HEK293T (cell line): ENCODE data around the gene LRRC51.

Source experiments
- CTCF ChIA-PET: fragments of 350-600 bp; formaldehyde crosslinking; extraction: SDS; loops from one replicate; lab custom pipeline; 2021; ENCODE audit warnings: antibody characterized with exemption, inconsistent platforms; lab: Yijun Ruan, JAX
- POLR2A ChIA-PET: fragments of 350-600 bp; formaldehyde crosslinking; extraction: SDS; loops from one replicate; lab custom pipeline; 2020; ENCODE audit warnings: antibody characterized with exemption, inconsistent platforms; lab: Yijun Ruan, JAX
- DNase-seq: peaks from one replicate; pipeline ENCODE4 v3.0.0; 2012; ENCODE audit warnings: mixed read lengths; ENCODE audit errors: extremely low spot score
- ARNT ChIP-seq: fragments of 450-650 bp; IDR thresholded peaks from 2 replicates; pipeline ENCODE4 v1.6.1; 2017; ENCODE audit warnings: mild to moderate bottlenecking
- BHLHE40 ChIP-seq: fragments of 450-650 bp; IDR thresholded peaks from 2 replicates; pipeline ENCODE4 v1.6.1; 2016; ENCODE audit warnings: mild to moderate bottlenecking, moderate library complexity, borderline replicate concordance
- CTBP1 ChIP-seq: fragments of 450-650 bp; IDR thresholded peaks from 2 replicates; pipeline ENCODE4 v1.6.1; 2016; ENCODE audit warnings: borderline replicate concordance
- ELF4 ChIP-seq: fragments of 450-650 bp; IDR thresholded peaks from 2 replicates; pipeline ENCODE4 v1.6.1; 2017; ENCODE audit warnings: antibody characterized with exemption
- FOXA1 ChIP-seq: fragments of 450-650 bp; IDR thresholded peaks from 2 replicates; pipeline ENCODE4 v1.6.1; 2016; ENCODE audit warnings: mild to moderate bottlenecking
- FOXK2 ChIP-seq: fragments of 450-650 bp; IDR thresholded peaks from 2 replicates; pipeline ENCODE4 v1.6.1; 2016; ENCODE audit warnings: mild to moderate bottlenecking
- FOXM1 ChIP-seq: fragments of 450-650 bp; IDR thresholded peaks from 2 replicates; pipeline ENCODE4 v1.6.1; 2017; ENCODE audit warnings: mild to moderate bottlenecking, borderline replicate concordance
- HDGF ChIP-seq: fragments of 450-650 bp; IDR thresholded peaks from 2 replicates; pipeline ENCODE4 v1.6.1; 2017; ENCODE audit warnings: antibody characterized with exemption, borderline replicate concordance
- L3MBTL2 ChIP-seq: fragments of 450-650 bp; conservative IDR thresholded peaks from 2 replicates; pipeline ENCODE4 v1.6.1; 2016; ENCODE audit warnings: mild to moderate bottlenecking
- LEF1 ChIP-seq: fragments of 450-650 bp; IDR thresholded peaks from 2 replicates; pipeline ENCODE4 v1.6.1; 2017; ENCODE audit warnings: mild to moderate bottlenecking, borderline replicate concordance
- NFRKB ChIP-seq: fragments of 450-650 bp; IDR thresholded peaks from 2 replicates; pipeline ENCODE4 v1.6.1; 2016; ENCODE audit warnings: mild to moderate bottlenecking, moderate library complexity
- PKNOX1 ChIP-seq: fragments of 450-650 bp; IDR thresholded peaks from 2 replicates; pipeline ENCODE4 v1.6.1; 2016
- SP1 ChIP-seq: fragments of 450-650 bp; IDR thresholded peaks from 2 replicates; pipeline ENCODE4 v1.6.1; 2017
- SUZ12 ChIP-seq: fragments of 450-650 bp; IDR thresholded peaks from 2 replicates; pipeline ENCODE4 v1.6.1; 2016; ENCODE audit warnings: mild to moderate bottlenecking
- TARDBP ChIP-seq: fragments of 450-650 bp; IDR thresholded peaks from 2 replicates; pipeline ENCODE4 v1.6.1; 2016
- ZNF384 ChIP-seq: fragments of 450-650 bp; IDR thresholded peaks from 2 replicates; pipeline ENCODE4 v1.6.1; 2016

The LRRC51 gene

GRCh38 chr11:72120930-72121329 is 40.3 kb downstream of the LRRC51 start:
- POLR2A ChIA-PET, result no interaction called here
- TF ChIP-seq CTBP1, result no peak
- TF ChIP-seq BHLHE40, result no peak
- no peak for TF ChIP-seq SP1
- no peak for TF ChIP-seq FOXK2
- TF ChIP-seq HDGF, result no peak
- no peak for TF ChIP-seq ELF4
- no peak for TF ChIP-seq LEF1
- no peak for TF ChIP-seq PKNOX1
- TF ChIP-seq TARDBP, result no peak
- no peak for TF ChIP-seq NFRKB
- TF ChIP-seq FOXA1, result no peak
- no peak for TF ChIP-seq ZNF384
- no peak for TF ChIP-seq FOXM1
- TF ChIP-seq L3MBTL2, result no peak
- no peak for TF ChIP-seq SUZ12
- TF ChIP-seq ARNT, result no peak
- DNase-seq, result no peak
- CTCF ChIA-PET, result no interaction called here

- DNase-seq, result no peak
- TF ChIP-seq L3MBTL2 (no peak), ZNF384 (no peak), PKNOX1 (no peak), FOXK2 (no peak), BHLHE40 (no peak), ARNT (no peak), CTBP1 (no peak), SUZ12 (no peak), FOXA1 (no peak), ELF4 (no peak), TARDBP (no peak), SP1 (no peak), NFRKB (no peak), HDGF (no peak), LEF1 (no peak)
- ChIA-PET CTCF (no interaction called here), POLR2A (interaction anchor here (1.7 kb wide), 1 partner anchor 10 kb away, joined by 9 read pairs; the partner anchor contains the start of gene ANAPC15)
Observed at GRCh38 chr11:72122607-72123006, 42.0 kb downstream of the LRRC51 start.

GRCh38 chr11:72123117-72123653 is 42.5 kb downstream of the LRRC51 start:
- TF ChIP-seq FOXA1 (no peak), PKNOX1 (peak; percentile 79)
- no peak for DNase-seq
- CTCF ChIA-PET, result no interaction called here
- POLR2A ChIA-PET, result interaction anchor here (1.7 kb wide), 1 partner anchor 10 kb away, joined by 9 read pairs; the partner anchor contains the start of gene ANAPC15

GRCh38 chr11:72124046-72124445 is 43.4 kb downstream of the LRRC51 start:
- POLR2A ChIA-PET, result no interaction called here
- CTCF ChIA-PET, result no interaction called here
- TF ChIP-seq FOXA1 (no peak), ARNT (no peak), TARDBP (no peak), FOXM1 (no peak), NFRKB (no peak), BHLHE40 (no peak), LEF1 (no peak), CTBP1 (no peak), SP1 (no peak)
- DNase-seq, result no peak

GRCh38 chr11:72125956-72126355 is 45.3 kb downstream of the LRRC51 start:
- ChIA-PET POLR2A (interaction anchor here (2.6 kb wide), 1 partner anchor 13 kb away, joined by 9 read pairs; the partner anchor contains the start of gene ANAPC15), CTCF (no interaction called here)
- TF ChIP-seq FOXK2, result no peak
- no peak for TF ChIP-seq TARDBP
- DNase-seq, result no peak

GRCh38 chr11:72127923-72128322 is 47.3 kb downstream of the LRRC51 start:
- DNase-seq, result no peak
- ChIA-PET POLR2A (no interaction called here), CTCF (interaction anchor here (0.6 kb wide), 1 partner anchor 287 kb away, joined by 5 read pairs; no protein-coding TSS in a partner anchor)
- no peak for TF ChIP-seq FOXM1
- TF ChIP-seq FOXA1, result no peak
- TF ChIP-seq PKNOX1, result no peak
- TF ChIP-seq BHLHE40, result no peak

GRCh38 chr11:72129381-72129780 is 48.7 kb downstream of the LRRC51 start:
- TF ChIP-seq TARDBP (no peak), ZNF384 (no peak), LEF1 (no peak), HDGF (no peak), PKNOX1 (no peak), CTBP1 (no peak), NFRKB (no peak), FOXA1 (no peak), FOXM1 (no peak), SP1 (no peak), SUZ12 (no peak), BHLHE40 (no peak), ELF4 (no peak), ARNT (no peak), L3MBTL2 (no peak)
- CTCF ChIA-PET, result no interaction called here

More at GRCh38 chr11:72129381-72129780, 48.7 kb downstream of the LRRC51 start:
- DNase-seq, result no peak
- POLR2A ChIA-PET, result no interaction called here
